ENCODE measurements around the gene SLC12A3. TPM values are rescaled to one million over a fixed set of nuclear protein-coding genes. Genes with fewer than 3 reads are reported as not detected.

Gene SLC12A3, protein sequence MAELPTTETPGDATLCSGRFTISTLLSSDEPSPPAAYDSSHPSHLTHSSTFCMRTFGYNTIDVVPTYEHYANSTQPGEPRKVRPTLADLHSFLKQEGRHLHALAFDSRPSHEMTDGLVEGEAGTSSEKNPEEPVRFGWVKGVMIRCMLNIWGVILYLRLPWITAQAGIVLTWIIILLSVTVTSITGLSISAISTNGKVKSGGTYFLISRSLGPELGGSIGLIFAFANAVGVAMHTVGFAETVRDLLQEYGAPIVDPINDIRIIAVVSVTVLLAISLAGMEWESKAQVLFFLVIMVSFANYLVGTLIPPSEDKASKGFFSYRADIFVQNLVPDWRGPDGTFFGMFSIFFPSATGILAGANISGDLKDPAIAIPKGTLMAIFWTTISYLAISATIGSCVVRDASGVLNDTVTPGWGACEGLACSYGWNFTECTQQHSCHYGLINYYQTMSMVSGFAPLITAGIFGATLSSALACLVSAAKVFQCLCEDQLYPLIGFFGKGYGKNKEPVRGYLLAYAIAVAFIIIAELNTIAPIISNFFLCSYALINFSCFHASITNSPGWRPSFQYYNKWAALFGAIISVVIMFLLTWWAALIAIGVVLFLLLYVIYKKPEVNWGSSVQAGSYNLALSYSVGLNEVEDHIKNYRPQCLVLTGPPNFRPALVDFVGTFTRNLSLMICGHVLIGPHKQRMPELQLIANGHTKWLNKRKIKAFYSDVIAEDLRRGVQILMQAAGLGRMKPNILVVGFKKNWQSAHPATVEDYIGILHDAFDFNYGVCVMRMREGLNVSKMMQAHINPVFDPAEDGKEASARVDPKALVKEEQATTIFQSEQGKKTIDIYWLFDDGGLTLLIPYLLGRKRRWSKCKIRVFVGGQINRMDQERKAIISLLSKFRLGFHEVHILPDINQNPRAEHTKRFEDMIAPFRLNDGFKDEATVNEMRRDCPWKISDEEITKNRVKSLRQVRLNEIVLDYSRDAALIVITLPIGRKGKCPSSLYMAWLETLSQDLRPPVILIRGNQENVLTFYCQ
- 3.8 and 5.0 TPM in 2 replicates for total RNA-seq

DNA sequence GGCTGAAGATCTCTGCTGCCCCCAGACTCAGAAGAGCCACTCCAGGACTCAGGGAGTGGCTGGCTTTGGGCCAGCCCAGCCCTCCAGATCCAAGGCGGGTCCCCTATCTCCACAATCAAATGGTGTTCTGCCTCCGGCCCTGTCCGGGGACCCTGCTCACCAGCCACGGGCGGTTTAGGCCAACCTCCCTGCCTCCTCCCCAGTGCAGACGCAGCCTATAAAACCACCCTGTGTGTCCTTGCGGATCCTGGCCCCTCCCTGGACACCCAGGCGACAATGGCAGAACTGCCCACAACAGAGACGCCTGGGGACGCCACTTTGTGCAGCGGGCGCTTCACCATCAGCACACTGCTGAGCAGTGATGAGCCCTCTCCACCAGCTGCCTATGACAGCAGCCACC, at the start of gene SLC12A3:
Gene SLC12A3 (plus strand): TSS at position 248 of the 400 bp plus-strand sequence. CDS start 29 bp downstream, at position 277.
- intact Hi-C loops (cut with micrococcal nuclease), result no loop called here
- ChIA-PET POLR2A (interaction anchor here (1.1 to 15.6 kb wide), 3 partner anchors 73 to 106 kb away, joined by 3 to 444 read pairs (median 6); partner anchors contain the start of gene HERPUD1), CTCF (interaction anchor here (5.8 kb wide), 1 partner anchor 76 kb away, joined by 57 read pairs; no protein-coding TSS in a partner anchor)
- no peak within 1 kb of the TSS for H3K4me3 Mint-ChIP-seq
- TF ChIP-seq, protein P1, sequence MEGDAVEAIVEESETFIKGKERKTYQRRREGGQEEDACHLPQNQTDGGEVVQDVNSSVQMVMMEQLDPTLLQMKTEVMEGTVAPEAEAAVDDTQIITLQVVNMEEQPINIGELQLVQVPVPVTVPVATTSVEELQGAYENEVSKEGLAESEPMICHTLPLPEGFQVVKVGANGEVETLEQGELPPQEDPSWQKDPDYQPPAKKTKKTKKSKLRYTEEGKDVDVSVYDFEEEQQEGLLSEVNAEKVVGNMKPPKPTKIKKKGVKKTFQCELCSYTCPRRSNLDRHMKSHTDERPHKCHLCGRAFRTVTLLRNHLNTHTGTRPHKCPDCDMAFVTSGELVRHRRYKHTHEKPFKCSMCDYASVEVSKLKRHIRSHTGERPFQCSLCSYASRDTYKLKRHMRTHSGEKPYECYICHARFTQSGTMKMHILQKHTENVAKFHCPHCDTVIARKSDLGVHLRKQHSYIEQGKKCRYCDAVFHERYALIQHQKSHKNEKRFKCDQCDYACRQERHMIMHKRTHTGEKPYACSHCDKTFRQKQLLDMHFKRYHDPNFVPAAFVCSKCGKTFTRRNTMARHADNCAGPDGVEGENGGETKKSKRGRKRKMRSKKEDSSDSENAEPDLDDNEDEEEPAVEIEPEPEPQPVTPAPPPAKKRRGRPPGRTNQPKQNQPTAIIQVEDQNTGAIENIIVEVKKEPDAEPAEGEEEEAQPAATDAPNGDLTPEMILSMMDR (IDR thresholded peaks at IDR 0.05), result no peak
- H3K27me3 Mint-ChIP-seq, result no peaks in the 10 kb centered on the region
- no peaks in the 10 kb centered on the region for H3K36me3 Mint-ChIP-seq (ENCODE audit: low read depth)
- no peak for DNase-seq
- no peaks in the 10 kb centered on the region for H3K9me3 Mint-ChIP-seq
- no peak within 1 kb of the TSS for H3K27ac Mint-ChIP-seq
- no peak for ATAC-seq (ENCODE audit: low read depth)
- H3K4me1 Mint-ChIP-seq, result peaks cover 45% of the 10 kb centered on the region

DNA sequence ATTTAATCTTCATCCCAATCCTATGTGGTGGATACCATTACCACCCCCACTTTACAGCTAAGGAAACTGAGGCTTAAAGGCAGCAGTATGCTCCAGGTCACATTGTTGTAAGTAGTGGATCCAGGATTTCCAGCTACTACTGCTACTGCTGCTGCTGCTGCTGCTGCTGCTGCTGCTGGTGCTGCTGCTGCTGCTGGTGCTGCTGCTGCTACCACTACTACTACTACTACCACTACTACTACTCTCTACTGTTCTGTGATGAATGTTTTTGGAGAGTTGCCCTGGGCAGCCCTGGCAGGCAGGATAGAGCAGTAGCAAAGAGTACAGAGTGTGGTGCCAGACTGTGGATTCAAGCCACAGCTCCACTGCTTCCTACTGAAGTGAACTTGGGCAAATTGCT, 49.3 kb upstream of the SLC12A3 start:
- H3K27ac Mint-ChIP-seq, result no peak overlapping the region
- POLR2A ChIA-PET, result no interaction called here
- TF ChIP-seq, protein P1 (IDR thresholded peaks at IDR 0.05), result no peak

DNA sequence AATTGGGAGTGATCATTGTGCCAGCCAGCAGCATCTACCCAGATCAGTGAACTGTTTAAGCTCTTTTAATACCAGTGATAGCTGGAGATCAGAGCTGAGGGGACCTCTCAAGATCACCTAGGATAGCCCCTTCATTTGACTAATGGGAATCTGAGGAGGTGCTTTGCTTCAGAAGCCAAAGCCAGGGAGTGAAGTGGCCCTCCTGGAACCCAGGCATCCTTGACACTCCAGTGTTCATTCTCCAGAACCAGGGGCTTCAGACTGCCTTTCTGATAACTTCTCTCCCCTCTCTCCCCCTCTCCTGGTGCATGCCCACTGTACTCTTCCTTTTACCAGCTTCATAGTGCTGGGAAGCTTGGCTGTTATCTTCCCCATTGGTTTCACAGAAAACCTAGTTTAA, 48.0 kb upstream of the SLC12A3 start:
- TF ChIP-seq, protein P1 (IDR thresholded peaks at IDR 0.05), result no peak

More for the DNA sequence above, 49.3 kb upstream of the SLC12A3 start:
- CTCF ChIA-PET, result no interaction called here
- intact Hi-C loops (cut with micrococcal nuclease), result no loop called here
- Mint-ChIP-seq H3K27me3 (no peaks in the 10 kb centered on the region), H3K9me3 (no peaks in the 10 kb centered on the region), H3K4me3 (no peak overlapping the region), H3K36me3 (ENCODE audit: low read depth) (peaks cover 26% of the 10 kb centered on the region), H3K4me1 (no peaks in the 10 kb centered on the region)
- ATAC-seq (ENCODE audit: low read depth), result no peak
- DNase-seq, result no peak

DNA sequence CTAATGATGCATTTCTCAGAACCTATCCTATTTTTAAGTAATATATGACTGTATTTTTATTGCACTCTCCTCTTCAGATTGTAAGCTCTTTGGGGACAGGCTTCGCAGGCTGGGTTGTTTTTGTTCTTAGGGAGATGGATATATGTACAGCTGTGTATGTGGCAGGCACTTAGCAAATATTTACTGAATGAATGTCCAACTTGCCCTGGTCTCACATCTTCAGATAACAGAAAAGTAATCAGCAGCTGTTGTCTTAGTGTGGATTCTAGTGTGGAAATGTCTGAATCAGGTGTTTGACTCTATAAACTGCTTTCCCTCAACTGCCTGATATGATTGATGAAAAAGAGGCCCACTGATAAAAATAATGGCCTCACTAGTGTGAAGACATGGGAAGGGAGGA, 47.1 kb upstream of the SLC12A3 start:
- CTCF ChIA-PET, result no interaction called here

More for the DNA sequence above, 48.0 kb upstream of the SLC12A3 start:
- Mint-ChIP-seq H3K36me3 (ENCODE audit: low read depth) (peaks cover 39% of the 10 kb centered on the region), H3K4me1 (no peaks in the 10 kb centered on the region), H3K9me3 (no peaks in the 10 kb centered on the region), H3K27me3 (no peaks in the 10 kb centered on the region), H3K4me3 (no peak overlapping the region), H3K27ac (no peak overlapping the region)
- CTCF ChIA-PET, result interaction anchor here (0.6 to 0.9 kb wide), 2 partner anchors 25 to 275 kb away, joined by 3 to 4 read pairs; partner anchors contain the start of gene CPNE2
- ATAC-seq (ENCODE audit: low read depth) (no peak), DNase-seq (no peak)
- POLR2A ChIA-PET, result no interaction called here
- intact Hi-C loops (cut with micrococcal nuclease), result no loop called here

More for the DNA sequence above, 47.1 kb upstream of the SLC12A3 start:
- H3K9me3 Mint-ChIP-seq, result no peaks in the 10 kb centered on the region
- H3K27ac Mint-ChIP-seq, result no peak overlapping the region
- no peaks in the 10 kb centered on the region for H3K4me1 Mint-ChIP-seq
- intact Hi-C loops (cut with micrococcal nuclease), result no loop called here
- no peak overlapping the region for H3K4me3 Mint-ChIP-seq
- POLR2A ChIA-PET, result interaction anchor here (0.5 kb wide), 1 partner anchor 873 kb away, joined by 5 read pairs; no protein-coding TSS in a partner anchor
- ATAC-seq (ENCODE audit: low read depth) (no peak), DNase-seq (no peak)
- TF ChIP-seq, protein P1 (IDR thresholded peaks at IDR 0.05), result no peak
- no peaks in the 10 kb centered on the region for H3K27me3 Mint-ChIP-seq
- peaks cover 42% of the 10 kb centered on the region for H3K36me3 Mint-ChIP-seq (ENCODE audit: low read depth)

Measured in activated B cell treated with CpG ODN at 0.5 μM for 24 hours (primary cell).